Stimulated activated CD8-positive, alpha-beta memory T cell treated with anti-CD3 and anti-CD28 coated beads, Interleukin-7, amount 100 ng/mL, for 24 hours (primary cell): Measurements from ENCODE around the gene CAMK2N1.

Source experiments
- DNase-seq: peaks from one replicate; pipeline ENCODE4 v3.0.0-alpha.2; 2020; ENCODE audit warnings: low read depth

Gene CAMK2N1

GRCh38 chr1:20478057-20478635, 7.9 kb downstream of the CAMK2N1 start:
- DNase-seq = no peak

DNA sequence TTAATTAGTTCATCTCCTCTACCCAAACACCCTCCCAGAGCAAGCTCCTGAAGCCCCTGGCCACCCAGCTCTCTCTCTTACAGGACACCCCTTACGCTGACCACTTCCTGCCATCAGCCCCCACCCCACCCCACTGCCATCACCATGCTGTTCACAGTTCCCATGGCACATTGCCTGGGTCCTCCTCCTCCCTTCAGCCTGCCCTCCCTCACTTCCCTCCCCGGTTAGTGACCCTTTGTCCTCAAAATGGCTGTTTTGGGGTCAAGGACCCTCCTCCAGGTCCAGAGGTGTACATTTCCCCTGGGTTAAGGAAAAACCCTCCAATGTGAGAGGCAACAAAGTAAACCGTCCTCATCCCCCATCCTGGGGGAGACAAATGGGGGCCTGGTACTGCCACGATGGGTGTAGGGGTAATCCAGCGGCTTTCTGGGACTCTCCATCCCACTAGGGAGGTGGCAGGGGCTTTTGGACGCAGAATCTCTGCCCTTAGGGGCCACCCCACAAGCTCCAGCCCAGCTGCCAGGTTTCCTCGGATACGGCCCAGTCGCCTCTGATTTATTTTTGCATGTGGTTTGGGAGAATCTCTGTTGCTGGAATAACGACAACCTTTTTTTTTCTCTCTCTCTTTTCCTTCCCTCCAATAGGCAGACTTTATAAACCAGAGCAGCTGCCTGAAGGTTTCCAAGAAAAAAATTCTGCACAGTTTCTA, 8.5 kb downstream of the CAMK2N1 start:
- DNase-seq = no peak

GRCh38 chr1:20476265-20477038, 9.6 kb downstream of the CAMK2N1 start:
- DNase-seq = no peak

DNA sequence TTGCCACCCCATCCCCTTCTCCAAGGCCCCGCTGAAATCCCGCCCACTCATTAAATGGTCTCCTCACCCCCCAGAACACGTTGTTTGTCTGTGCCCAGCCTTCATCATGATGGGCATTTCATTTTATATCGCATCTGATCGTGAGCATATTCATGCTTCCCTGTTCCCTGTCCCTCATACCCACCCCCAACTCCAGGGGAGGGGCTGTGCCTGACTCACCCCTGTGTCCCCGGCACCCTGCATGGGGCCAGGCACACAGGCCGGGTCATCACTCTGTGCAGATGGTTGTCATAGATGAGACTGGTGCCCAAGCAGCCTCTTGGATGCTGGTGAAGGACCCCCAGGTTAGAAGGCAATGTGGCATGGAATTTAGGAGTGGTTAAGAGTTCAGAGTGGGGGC, 11.0 kb downstream of the CAMK2N1 start:
- DNase-seq = no peak

DNA sequence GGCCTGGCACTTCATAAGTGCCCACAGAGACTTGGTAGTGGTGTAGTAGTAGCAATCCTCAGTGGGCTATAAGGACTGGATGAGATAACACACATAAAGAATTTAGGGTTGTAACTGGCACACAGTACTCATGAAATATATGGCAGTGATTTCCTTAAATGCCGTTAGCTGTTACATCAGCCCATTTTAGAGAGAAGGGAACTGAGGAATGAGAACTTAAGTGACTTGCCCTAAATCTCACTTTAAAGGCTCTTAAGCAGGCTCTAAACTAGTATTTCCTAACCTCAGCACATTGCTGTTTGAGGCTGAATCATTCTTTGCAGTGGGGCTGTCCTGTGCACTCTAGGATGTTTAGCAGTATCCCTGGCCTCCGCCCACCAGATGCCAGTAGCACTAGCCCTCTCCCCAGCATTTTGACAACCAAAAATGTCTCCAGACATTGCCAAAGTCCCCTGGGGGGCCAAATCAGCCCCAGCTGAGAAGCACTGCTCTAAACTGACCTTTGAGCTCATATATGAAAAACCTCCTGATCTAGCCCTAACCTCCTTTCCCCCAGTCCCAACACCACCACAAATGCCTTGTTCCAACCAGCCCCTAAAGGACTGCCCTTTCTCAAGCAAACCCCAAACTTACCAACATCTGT, 11.6 kb downstream of the CAMK2N1 start:
- DNase-seq = no peak

DNA sequence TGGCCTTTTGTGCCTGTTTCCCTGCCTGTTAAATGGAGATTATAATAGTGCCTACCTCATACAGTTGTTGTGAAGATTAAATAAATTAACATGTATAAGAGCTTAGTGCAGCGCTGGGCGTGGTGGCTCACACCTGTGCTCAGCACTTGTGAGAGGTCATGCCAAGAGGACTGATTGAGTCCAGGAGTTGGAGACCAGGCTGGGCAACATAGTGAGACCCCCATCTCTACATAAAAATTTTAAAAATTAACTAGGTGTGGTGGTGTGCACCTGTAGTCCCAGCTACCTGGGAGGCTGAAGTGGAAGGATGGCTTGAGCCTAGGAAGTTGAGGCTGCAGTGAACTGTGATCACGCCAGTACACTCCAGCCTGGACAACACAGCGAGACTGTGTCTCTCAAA, 12.1 kb downstream of the CAMK2N1 start:
- DNase-seq = no peak

GRCh38 chr1:20472860-20473711, 12.9 kb downstream of the CAMK2N1 start:
- no peak for DNase-seq

DNA sequence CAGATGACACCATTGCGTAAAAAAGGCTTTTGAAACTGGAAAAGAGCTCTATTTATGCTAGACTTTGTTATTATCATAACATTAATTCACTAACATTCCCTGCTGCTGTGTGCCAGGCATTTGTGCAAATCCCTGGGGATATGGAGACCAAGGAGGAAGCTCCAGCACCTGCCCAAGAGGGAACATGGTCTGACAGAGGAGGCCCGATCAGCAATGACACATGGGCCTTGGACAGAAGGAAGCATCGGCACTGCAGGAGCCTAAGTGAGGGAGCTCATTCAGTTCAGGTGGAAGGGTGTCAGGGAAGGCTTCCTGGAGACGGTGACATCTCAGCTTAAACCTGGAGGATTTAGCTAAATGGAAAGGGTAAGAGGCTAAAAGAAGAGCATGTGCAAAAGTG, 13.9 kb downstream of the CAMK2N1 start:
- no peak for DNase-seq

GRCh38 chr1:20470194-20470593, 15.8 kb downstream of the CAMK2N1 start:
- no peak for DNase-seq

GRCh38 chr1:20469406-20470076, 16.5 kb downstream of the CAMK2N1 start:
- DNase-seq = no peak

DNA sequence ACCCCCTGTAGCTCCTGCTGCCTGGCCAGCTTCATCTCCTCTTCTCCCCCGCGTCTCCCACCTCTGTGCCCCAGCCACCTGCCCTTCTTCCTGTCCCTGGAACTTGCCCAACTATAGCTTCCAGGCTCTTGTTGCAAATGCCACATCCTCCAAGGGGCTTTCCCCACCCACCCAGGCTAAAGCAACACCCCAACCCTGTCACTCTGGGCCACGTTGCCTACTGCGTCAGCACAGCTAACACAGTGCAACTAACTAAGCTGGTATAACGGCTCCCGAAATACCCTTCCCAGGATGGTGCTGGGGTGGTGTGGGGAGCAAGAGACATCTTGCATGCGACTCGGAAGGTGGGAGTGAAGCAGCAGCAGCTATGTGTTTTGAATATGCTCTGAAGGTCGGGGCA, 19.7 kb downstream of the CAMK2N1 start:
- no peak for DNase-seq

- DNase-seq = no peak
Measured at GRCh38 chr1:20465187-20465586, 20.8 kb downstream of the CAMK2N1 start.

DNA sequence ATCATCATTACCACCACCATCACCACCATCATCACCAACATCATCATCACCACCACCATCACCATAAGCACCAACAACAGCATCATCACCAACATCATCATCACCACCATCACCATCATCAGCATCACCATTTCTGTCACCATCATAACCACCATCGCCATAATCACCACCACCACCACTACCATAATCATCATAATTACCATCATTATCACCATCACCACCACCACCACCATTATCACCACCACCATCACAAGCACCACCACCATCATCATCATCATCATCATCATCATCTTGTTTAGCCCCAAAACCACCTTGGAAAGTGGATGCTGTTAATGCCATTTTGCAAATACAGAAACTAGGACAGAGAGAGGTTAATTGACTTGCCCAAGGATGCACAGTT, 22.5 kb downstream of the CAMK2N1 start:
- DNase-seq = no peak

DNA sequence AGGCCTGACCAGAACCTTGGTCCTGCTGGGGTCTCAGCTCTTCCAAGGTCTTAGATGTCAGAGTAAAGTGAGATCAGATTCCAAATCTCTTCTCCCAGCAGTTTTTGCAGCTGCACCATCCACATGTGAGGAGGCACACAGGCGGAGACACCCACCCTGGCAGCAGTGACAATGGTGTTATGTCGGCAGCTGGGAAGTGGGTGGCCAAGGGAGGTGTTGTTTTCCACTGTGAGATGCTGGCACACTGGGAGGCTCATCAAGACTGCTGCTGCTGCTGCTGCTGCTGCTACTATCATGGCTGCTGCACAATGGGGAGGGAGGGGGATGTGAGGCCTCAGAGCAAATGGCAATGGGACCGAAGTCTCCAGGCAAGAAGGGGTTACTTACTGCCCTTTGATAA, 23.6 kb downstream of the CAMK2N1 start:
- DNase-seq = no peak

DNA sequence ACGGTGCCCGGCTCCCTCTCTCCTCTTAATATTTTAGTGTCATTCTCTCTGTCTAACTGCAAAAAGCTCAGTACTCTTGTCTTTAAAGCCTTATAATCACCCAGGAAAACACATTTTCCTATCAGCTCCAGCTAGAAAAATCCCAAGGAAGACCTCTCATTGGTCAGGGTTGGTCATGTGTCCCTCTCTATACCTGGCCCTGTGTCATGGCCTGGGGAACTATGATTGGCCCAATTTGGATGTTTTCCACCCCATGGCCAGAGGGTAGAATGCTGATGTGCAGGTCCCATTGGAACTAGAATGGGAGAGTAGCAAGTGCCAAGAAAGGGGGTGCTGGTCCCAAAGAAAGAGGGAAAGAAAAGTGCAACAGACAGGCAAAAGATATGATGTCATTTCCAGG, 27.3 kb downstream of the CAMK2N1 start:
- no peak for DNase-seq

DNA sequence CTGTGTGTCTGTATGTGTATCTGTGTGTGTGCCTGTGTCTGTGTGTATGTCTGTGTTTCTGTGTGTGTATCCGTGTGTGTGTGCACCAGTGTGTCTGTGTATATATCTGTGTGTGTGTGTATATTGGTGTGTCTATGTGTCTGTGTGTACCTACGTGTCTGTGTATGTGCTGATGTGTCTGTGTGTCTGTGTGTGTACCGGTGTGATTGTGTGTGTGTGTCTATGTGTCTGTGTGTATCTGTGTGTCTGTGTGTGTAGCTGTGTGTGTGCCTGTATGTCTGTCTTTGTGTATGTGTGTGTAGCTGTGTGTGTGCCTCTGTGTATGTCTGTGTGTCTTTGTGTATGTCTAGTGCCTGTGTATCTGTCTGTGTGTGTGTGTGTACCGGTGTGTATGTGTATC, 32.0 kb downstream of the CAMK2N1 start:
- DNase-seq = no peak

DNA sequence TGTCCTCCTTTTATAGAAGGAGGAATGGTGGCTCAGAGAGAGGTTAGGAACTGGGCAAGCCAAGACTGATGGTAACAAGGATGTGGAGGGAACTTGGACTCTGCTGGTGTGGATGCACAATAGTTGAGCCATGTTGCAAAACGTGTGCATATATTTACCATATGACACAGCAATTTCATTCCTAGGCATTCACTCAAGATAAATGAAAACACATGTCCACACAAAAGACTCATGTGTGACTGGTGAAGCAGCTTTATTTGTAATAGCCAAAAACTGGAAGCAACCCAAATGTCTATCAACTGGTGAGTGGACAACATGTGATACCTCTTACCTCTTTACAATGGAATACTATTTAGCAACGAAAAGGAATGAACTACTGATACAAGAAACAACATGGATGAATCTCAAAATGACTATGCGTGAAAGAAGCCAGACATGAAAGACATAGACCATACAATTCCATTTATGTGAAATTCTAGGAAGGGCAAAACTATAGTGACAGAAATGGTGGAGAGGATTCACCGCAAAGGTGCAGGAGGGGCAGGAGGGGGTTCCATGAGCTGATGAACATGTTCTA, 36.2 kb downstream of the CAMK2N1 start:
- DNase-seq = no peak

DNA sequence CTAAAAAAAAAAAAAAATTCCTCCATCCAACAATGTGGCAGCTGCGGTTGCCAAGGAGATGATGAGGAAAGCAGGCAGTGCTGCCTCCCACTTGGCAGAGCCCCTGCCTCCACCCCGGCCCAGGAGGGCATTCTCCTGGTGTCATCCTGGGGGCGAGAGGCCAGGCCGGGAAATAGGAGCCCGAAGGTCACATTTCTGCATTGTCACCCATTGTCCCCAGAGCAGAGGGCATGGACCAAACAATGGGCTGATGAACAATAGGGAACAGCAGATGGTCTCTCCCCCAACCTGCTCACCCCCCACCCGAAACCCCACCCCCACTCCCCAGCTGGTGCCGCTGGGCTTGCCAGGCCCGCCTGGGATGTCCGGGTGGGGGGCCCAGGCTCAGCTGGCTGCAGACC, 37.3 kb downstream of the CAMK2N1 start:
- no peak for DNase-seq

DNA sequence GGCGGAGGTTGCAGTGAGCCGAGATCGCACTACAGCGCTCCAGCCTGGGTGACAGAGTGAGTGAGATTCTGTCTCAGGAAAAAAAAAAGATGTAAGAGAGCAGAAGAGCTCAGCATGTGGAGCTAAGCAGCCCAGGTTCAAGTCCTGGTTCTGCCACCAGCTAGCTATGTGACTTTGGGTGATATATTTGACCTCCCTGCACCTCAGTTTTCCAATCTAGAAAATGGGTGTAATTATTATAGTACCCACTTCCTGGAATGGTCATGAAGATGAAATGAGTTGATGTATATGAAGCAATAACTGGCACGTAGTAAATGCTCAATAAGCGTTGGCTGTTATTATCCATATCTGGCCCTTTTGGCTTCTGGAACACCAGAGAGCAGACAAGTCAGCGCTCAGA, 38.2 kb downstream of the CAMK2N1 start:
- DNase-seq = no peak

- DNase-seq = no peak
Measured at GRCh38 chr1:20446796-20447195, 39.2 kb downstream of the CAMK2N1 start.

- no peak for DNase-seq
Measured at GRCh38 chr1:20445956-20446355, 40.1 kb downstream of the CAMK2N1 start.
